ENCODE data around the gene CACNA1H. TPM values are rescaled to one million over a fixed set of nuclear protein-coding genes. Genes with fewer than 3 reads are reported as not detected.
A peak's percentile ranks its signal among the peaks of the same experiment; 100 is the strongest.

The CACNA1H gene
- polyA plus RNA-seq (ENCODE audit: low read depth in 6 of 6), result not detected

- Mint-ChIP-seq H3K4me3 (peak within 1 kb of the TSS in 6 of 8 donors; percentile 33 to 84 (median 66)), H3K36me3 (no peaks in the 10 kb centered on the region), H3K27ac (no peak within 1 kb of the TSS), H3K27me3 (peaks cover 0 to 29% (median 12%) of the 10 kb centered on the region in 3 donors), H3K9me3 (peaks cover 0 to 4% (median 3%) of the 10 kb centered on the region in 7 donors), H3K4me1 (peaks cover 0 to 5% (median 3%) of the 10 kb centered on the region in 3 donors)
- ATAC-seq (ENCODE audit: low read depth in 2 of 2) (peak; percentile 46 to 53), DNase-seq (peak; percentile 20)
These were observed at the start of gene CACNA1H for GRCh38 chr16:1152651-1153259. Gene CACNA1H (plus strand): TSS chr16:1153106. CDS start chr16:1153738, 632 bp downstream.

GRCh38 chr16:1103636-1103980 lies 49.3 kb upstream of the CACNA1H start:
- DNase-seq (no peak), ATAC-seq (ENCODE audit: low read depth in 2 of 2) (no peak)
- peaks cover 0 to 47% (median 17%) of the 10 kb centered on the region in 3 donors for H3K27me3 Mint-ChIP-seq
- H3K27ac Mint-ChIP-seq, result no peak overlapping the region
- H3K9me3 Mint-ChIP-seq, result no peaks in the 10 kb centered on the region
- H3K4me1 Mint-ChIP-seq, result no peaks in the 10 kb centered on the region
- no peaks in the 10 kb centered on the region for H3K36me3 Mint-ChIP-seq
- no peak overlapping the region for H3K4me3 Mint-ChIP-seq

DNA sequence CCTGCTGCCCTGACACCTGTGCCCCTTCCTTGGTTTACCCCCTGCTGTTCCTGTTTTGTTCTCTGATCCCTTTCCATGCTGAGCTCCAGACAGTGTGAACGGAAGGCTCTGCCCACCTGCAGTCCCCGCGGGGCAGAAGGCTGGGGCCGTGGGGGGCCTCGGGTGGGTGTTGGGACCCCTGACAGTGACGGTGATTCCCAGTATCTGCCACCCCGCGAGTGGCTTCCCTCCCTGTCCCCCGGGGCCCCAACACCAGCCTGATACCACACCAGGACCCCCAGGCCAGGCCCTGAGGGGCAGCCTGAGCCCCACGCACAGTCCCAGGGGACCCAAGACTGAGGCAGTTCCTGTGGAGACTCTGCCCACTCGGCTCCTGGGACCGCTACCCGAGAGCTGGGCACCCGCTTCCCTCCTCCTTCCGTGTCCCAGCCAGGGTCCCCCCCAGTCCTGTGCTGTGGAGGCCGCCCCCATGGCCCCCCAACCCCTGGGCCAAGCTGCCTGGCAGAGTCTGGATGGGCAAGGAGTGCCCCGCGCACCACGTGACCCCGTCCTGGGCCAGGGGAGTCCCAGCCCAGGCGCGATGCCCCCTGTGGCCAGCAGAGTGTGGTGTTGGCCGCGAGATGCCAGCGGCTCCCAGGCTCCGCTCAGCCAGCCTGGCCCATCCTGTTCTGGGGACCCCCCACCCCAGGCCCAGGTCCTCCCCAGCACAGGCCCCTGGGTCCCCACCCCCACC lies 46.9 kb upstream of the CACNA1H start:
- DNase-seq (no peak), ATAC-seq (ENCODE audit: low read depth in 2 of 2) (peak; percentile 23 to 47)
- H3K4me1 Mint-ChIP-seq, result no peaks in the 10 kb centered on the region
- H3K4me3 Mint-ChIP-seq, result no peak overlapping the region
- peaks cover 7 to 46% (median 10%) of the 10 kb centered on the region in 3 donors for H3K27me3 Mint-ChIP-seq
- no peaks in the 10 kb centered on the region for H3K36me3 Mint-ChIP-seq
- no peak overlapping the region for H3K27ac Mint-ChIP-seq
- H3K9me3 Mint-ChIP-seq, result no peaks in the 10 kb centered on the region

GRCh38 chr16:1106659-1107058 lies 46.2 kb upstream of the CACNA1H start:
- DNase-seq (no peak), ATAC-seq (ENCODE audit: low read depth in 2 of 2) (no peak)
- Mint-ChIP-seq H3K4me3 (no peak overlapping the region), H3K4me1 (no peaks in the 10 kb centered on the region), H3K27ac (no peak overlapping the region), H3K36me3 (no peaks in the 10 kb centered on the region), H3K9me3 (no peaks in the 10 kb centered on the region), H3K27me3 (peaks cover 7 to 43% (median 10%) of the 10 kb centered on the region in 3 donors)

- no peaks in the 10 kb centered on the region for H3K9me3 Mint-ChIP-seq
- ATAC-seq (ENCODE audit: low read depth in 2 of 2) (no peak), DNase-seq (no peak)
- no peaks in the 10 kb centered on the region for H3K36me3 Mint-ChIP-seq
- H3K27me3 Mint-ChIP-seq, result peaks cover 7 to 43% (median 10%) of the 10 kb centered on the region in 3 donors
- H3K4me3 Mint-ChIP-seq, result no peak overlapping the region
- no peaks in the 10 kb centered on the region for H3K4me1 Mint-ChIP-seq
- no peak overlapping the region for H3K27ac Mint-ChIP-seq
These were observed 45.8 kb upstream of the CACNA1H start for GRCh38 chr16:1107141-1107540.

- ATAC-seq (ENCODE audit: low read depth in 2 of 2) (no peak), DNase-seq (no peak)
- Mint-ChIP-seq H3K36me3 (no peaks in the 10 kb centered on the region), H3K27me3 (peaks cover 7 to 43% (median 10%) of the 10 kb centered on the region in 3 donors), H3K4me1 (no peaks in the 10 kb centered on the region), H3K27ac (no peak overlapping the region), H3K9me3 (no peaks in the 10 kb centered on the region), H3K4me3 (peak overlapping the region in 1 of 8 donors; percentile 53)
These were observed 45.2 kb upstream of the CACNA1H start for GRCh38 chr16:1107731-1108130.

- Mint-ChIP-seq H3K4me3 (peak overlapping the region in 1 of 8 donors; percentile 16), H3K4me1 (no peaks in the 10 kb centered on the region), H3K27ac (peak overlapping the region in 1 of 6 donors; percentile 69), H3K27me3 (peaks cover 7 to 42% (median 10%) of the 10 kb centered on the region in 3 donors), H3K9me3 (no peaks in the 10 kb centered on the region), H3K36me3 (no peaks in the 10 kb centered on the region)
- no peak for DNase-seq
- ATAC-seq (ENCODE audit: low read depth in 2 of 2), result no peak
These were observed 44.3 kb upstream of the CACNA1H start for GRCh38 chr16:1108299-1109252.

GRCh38 chr16:1109648-1110047 lies 43.3 kb upstream of the CACNA1H start:
- DNase-seq (no peak), ATAC-seq (ENCODE audit: low read depth in 2 of 2) (no peak)
- H3K27ac Mint-ChIP-seq, result no peak overlapping the region
- no peaks in the 10 kb centered on the region for H3K9me3 Mint-ChIP-seq
- no peaks in the 10 kb centered on the region for H3K36me3 Mint-ChIP-seq
- no peak overlapping the region for H3K4me3 Mint-ChIP-seq
- H3K4me1 Mint-ChIP-seq, result no peaks in the 10 kb centered on the region
- peaks cover 2 to 31% (median 7%) of the 10 kb centered on the region in 3 donors for H3K27me3 Mint-ChIP-seq

DNA sequence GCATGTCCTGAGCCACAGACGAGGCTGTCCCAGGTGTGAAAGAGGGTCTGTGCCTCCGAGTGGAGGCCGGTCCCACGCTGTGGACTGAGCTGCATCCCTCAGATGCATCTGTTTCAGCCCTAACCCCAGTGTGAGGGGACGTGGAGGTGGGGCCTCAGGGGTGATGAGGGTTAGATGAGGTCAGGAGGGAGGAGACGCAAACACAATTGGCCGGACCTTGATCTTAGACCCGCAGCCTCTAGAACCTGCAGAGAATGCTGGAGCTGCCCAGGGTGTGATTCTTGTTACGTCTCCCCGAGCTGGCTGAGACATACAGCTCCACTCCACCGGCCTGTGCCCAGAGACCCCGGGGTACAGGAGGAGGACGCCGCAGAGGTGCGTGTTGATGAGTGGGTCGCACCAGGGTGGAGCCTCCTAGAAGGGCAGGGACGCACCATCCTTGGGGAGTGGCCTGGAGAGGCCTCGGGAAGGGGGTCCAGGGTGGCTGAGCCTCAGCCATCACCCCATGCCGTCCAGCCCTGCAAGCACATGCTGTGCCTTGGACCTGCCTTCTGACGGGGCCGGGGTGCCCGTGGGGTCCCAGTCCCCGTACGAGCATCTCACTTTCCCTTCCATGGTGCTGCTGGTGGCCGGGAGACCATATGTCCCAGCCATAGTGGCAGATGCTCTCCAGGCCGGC lies 40.3 kb upstream of the CACNA1H start:
- no peak for ATAC-seq (ENCODE audit: low read depth in 2 of 2)
- H3K4me3 Mint-ChIP-seq, result no peak overlapping the region

DNA sequence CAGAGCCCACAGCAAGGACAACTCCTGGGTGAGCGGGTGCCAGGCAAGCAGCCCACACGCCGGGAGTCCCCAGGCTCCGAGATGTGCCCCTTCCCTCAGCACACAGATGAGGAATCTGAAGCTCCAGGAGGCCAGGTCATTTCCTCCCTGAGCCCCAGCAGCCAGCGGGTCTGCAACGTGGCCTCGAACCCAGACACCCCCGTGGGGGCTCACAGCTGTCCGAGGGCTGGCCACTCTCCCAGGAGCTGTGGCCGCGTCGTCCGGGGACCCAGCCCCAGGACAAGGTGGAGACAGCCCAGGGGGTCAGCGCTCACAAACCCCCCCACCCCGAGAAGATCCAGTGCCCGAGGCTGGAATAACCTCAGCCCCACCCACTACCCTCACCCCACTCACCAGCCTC lies 39.4 kb upstream of the CACNA1H start:
- Mint-ChIP-seq H3K4me3 (no peak overlapping the region), H3K9me3 (no peaks in the 10 kb centered on the region), H3K36me3 (no peaks in the 10 kb centered on the region), H3K27ac (no peak overlapping the region), H3K27me3 (peaks cover 0 to 9% (median 7%) of the 10 kb centered on the region in 3 donors), H3K4me1 (no peaks in the 10 kb centered on the region)
- no peak for DNase-seq
- no peak for ATAC-seq (ENCODE audit: low read depth in 2 of 2)

More for the DNA sequence above, 40.3 kb upstream of the CACNA1H start:
- Mint-ChIP-seq H3K27me3 (peaks cover 0 to 13% (median 7%) of the 10 kb centered on the region in 3 donors), H3K27ac (no peak overlapping the region), H3K36me3 (no peaks in the 10 kb centered on the region), H3K9me3 (no peaks in the 10 kb centered on the region), H3K4me1 (no peaks in the 10 kb centered on the region)
- no peak for DNase-seq

GRCh38 chr16:1113889-1114526 lies 38.9 kb upstream of the CACNA1H start:
- no peak for ATAC-seq (ENCODE audit: low read depth in 2 of 2)

DNA sequence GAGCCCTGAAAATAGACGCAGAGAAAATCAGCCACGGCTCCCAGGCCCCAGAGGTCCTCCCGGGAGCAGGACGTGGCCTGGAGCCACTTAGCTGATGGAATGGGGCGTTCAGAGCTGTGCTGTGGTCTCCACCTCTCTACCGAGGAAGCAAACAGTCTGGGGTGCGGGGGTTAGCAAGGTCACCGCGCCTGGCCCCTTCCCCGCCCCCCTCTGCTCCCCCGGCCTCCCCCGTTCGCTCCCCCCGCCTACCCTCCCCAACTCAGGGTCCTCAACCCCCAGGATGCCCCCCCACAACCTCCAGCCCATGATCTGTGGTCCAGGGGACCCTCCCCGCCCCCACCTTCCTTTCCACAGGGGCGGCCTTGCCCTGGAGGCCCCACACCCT lies 36.2 kb upstream of the CACNA1H start:
- DNase-seq (no peak), ATAC-seq (ENCODE audit: low read depth in 2 of 2) (no peak)
- H3K9me3 Mint-ChIP-seq, result no peaks in the 10 kb centered on the region
- H3K4me3 Mint-ChIP-seq, result no peak overlapping the region
- no peaks in the 10 kb centered on the region for H3K4me1 Mint-ChIP-seq
- H3K36me3 Mint-ChIP-seq, result no peaks in the 10 kb centered on the region
- no peaks in the 10 kb centered on the region for H3K27me3 Mint-ChIP-seq
- no peak overlapping the region for H3K27ac Mint-ChIP-seq

More at GRCh38 chr16:1113889-1114526, 38.9 kb upstream of the CACNA1H start:
- Mint-ChIP-seq H3K4me1 (no peaks in the 10 kb centered on the region), H3K27me3 (peaks cover 0 to 7% (median 3%) of the 10 kb centered on the region in 3 donors), H3K27ac (no peak overlapping the region), H3K36me3 (no peaks in the 10 kb centered on the region), H3K4me3 (no peak overlapping the region), H3K9me3 (no peaks in the 10 kb centered on the region)
- DNase-seq, result no peak

Measured in naive B cell (primary cell).